ACHN (cell line): ENCODE measurements around the gene FAM118A.
"Not testable (repeated sequence)": the region's sequence is repeated elsewhere in the genome, so short reads cannot be mapped to it uniquely, and the experiment has no call there.

ENCODE experiments used
- DNase-seq: peaks from one replicate; pipeline ENCODE4 v3.0.0-alpha.2; 2015
- in situ Hi-C: cut with HindIII; loops from 2 replicates; pipeline ENCODE4 v1.10.0; 2017; ENCODE audit warnings: low sequenced_read_pairs, low pct_ligation_motif_present, low pct_unique_long_range_greater_than_20kb

Gene FAM118A

DNA sequence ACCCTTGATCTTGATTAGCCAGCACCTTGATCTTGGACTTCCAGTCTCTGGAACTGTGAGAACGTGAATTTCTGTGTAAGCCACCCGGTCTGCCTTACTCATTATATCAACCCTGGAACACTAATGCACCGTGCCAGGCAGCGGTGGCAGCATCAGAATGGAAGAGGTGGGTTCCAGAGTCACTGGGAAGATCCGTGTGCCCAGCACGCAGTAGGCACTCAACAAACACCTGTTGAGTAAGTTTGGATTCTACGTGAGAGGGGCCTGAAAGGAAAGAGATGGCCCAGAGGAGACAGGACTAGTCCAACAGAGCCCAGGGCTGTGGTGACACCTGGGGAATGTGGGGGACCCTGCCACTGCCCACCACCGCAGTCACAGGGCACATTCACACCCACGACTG, 31.6 kb upstream of the FAM118A start:
- no peak for DNase-seq
- in situ Hi-C loops = no loop called here

- in situ Hi-C loops = no loop called here
- DNase-seq = no peak
These were observed 29.1 kb upstream of the FAM118A start for GRCh38 chr22:45280587-45280980.

DNA sequence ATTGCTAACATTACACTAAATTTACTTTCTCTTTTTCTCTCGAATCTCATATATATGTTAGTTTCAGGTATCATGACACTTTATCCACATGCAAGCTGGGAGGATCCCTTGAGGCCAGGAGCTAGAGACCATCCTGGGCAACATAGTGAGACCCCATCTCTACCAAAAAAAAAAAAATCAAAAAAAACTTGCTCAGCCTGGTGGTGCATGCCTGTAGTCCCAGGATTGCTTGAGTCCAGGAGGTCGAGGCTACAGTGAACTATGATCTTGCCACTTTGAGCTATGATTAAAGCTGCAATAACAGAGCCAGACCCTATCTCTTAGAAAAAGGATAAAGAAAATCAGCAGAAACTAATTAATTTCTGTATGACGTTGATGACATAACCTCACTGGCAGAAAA, 28.7 kb upstream of the FAM118A start:
- in situ Hi-C loops = no loop called here
- DNase-seq = no peak

DNA sequence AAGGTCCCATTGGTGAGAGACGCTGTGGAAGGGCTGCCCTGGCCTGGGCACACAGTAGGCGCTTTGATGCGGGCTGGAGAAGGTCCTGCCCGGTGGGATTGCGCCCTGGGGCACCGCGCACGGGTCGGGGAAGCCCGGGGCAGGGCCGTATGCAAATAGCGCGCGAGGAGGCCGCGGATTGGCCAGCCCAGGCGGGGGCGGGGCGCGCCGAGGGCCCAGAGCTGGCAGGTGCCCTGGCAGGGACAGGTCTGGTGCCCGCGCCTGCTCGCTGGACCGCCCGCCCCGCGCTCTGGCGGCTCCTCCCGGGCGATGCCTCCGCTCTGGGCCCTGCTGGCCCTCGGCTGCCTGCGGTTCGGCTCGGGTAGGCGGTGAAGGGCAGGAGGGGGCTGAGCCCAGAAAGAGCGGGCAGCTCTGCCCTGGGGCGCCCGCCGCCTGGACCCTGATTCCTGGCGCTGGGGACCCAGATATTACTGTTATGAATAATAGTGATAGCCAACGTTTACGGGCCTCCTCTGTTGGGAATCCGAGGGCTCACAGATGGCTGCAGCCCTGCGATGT, 24.9 kb upstream of the FAM118A start, which contains the start of gene UPK3A:
Gene UPK3A, plus strand, starts transcription at position 245 of the 558 bp plus-strand sequence. Its CDS starts 65 bp downstream, at position 310.
- in situ Hi-C loops = no loop called here
- peak; percentile 70 for DNase-seq

DNA sequence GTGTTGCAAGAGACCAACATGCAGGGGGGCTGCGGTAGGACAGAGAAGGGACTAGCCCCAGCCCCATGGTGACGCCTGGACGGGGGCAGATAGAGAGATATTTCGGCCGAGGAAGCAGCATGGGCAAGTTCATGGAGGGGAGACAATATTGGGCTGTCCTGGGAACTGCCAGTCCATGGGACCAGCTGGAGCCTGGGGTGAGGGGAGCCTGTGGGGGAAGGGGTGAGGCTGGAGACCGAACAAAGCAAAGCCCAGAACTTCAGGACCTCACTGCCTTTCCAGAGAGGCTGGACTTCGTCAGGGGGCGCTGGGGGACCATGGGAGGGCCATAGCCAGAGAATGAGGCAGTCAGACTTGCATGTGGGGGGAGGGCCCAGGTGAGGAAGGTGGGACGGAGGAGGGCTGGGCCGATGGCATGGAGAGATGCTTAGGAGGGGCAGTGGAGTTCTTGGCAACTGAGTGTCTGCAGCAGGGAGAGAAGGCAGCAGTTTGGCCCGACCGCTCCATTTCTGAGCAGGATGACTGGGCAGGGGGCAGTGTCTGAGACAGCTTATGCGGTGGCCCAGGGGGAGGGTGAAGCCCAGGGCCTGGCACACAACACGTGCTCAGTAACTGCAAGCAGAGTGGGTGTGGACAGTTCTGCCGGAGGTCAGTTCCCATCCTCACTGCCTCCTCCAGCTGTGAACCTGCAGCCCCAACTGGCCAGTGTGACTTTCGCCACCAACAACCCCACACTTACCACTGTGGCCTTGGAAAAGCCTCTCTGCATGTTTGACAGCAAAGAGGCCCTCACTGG, 24.3 kb upstream of the FAM118A start:
- in situ Hi-C loops = no loop called here
- no peak for DNase-seq

DNA sequence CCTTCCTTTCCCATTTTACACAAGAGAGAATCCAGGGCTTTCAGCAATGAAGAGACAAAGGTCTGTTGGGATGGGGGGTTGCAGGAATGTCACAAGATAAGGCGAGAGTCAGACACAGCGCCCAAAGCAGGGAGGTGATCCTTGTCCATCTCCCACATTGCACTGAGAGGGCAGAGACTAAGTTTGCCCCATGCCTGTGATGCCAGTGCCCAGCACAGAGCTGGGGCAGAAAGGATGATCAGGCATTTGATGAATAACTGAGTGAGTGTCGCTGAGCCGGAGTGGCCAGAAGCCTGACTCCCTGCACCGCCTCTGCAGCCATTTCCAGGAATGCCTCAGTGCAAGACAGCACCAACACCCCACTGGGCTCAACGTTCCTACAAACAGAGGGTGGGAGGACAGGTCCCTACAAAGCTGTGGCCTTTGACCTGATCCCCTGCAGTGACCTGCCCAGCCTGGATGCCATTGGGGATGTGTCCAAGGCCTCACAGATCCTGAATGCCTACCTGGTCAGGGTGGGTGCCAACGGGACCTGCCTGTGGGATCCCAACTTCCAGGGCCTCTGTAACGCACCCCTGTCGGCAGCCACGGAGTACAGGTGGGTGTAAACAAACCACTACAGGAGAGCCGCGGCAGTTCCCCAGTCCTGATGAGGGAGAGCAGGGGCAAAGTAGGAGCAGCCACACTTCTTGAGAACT, 22.7 kb upstream of the FAM118A start:
- DNase-seq = no peak
- in situ Hi-C loops = no loop called here

DNA sequence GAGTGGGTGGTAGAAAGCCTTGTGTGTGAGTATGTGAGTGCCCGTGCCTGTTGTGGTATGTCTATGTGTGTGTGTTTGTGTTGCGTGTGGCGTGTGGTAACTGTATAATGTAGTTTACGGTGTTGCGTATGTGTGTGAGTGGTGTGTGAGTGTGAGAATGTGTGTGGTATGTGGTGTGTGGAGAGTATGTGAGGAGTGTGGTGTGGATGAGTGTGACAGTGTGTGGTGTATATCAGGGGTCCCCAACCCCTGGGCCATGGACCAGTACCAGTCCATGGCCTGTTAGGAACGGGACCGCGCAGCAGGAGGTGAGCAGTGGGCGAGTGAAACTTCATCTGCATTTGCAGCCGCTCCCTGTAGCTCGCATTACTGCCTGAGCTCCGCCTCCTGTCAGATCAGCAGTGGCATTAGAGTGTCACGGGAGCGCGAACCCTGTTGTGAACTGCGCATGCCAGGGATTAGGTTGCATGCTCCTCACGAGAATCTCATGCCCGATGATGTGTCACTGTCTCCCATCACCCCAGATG, 19.3 kb upstream of the FAM118A start:
- in situ Hi-C loops = no loop called here
- DNase-seq = peak; percentile 77

- DNase-seq = no peak
- in situ Hi-C loops = no loop called here
These were observed 18.4 kb upstream of the FAM118A start for GRCh38 chr22:45291061-45291930.

- DNase-seq = no peak
- in situ Hi-C loops = no loop called here
These were observed 17.8 kb upstream of the FAM118A start for GRCh38 chr22:45291931-45292290.

DNA sequence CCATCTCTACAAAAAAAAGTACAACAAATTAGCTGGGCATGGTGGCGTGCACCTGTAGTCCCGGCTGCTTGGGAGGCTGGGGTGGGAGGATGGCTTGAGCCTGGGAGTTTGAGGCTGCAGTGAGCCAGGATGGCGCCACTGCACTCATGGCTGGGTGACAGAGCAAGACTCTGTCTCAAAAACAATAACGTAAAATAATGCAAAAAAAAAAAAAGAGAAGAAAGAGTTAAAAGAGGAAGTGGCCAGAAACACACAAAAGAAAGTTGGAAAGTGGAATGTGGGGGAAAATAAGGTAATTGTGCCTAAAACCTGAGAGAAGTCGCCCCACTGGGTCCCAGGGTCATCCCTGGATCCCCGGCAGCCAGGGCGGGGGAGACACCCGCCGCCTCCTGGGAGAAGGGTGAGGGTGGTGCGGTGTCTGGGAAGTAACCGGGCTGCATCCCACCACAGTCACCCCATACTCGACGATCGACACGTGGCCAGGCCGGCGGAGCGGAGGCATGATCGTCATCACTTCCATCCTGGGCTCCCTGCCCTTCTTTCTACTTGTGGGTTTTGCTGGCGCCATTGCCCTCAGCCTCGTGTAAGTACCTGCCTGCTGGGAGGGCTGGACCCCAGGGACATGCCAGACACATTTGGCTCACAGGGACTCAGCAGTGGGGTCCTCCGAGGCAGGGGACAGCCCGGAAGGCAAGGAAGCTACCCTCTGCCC, 16.8 kb upstream of the FAM118A start:
- in situ Hi-C loops = no loop called here
- DNase-seq = no peak

- no peak for DNase-seq
- in situ Hi-C loops = no loop called here
These were observed 15.7 kb upstream of the FAM118A start for GRCh38 chr22:45294030-45294429.

DNA sequence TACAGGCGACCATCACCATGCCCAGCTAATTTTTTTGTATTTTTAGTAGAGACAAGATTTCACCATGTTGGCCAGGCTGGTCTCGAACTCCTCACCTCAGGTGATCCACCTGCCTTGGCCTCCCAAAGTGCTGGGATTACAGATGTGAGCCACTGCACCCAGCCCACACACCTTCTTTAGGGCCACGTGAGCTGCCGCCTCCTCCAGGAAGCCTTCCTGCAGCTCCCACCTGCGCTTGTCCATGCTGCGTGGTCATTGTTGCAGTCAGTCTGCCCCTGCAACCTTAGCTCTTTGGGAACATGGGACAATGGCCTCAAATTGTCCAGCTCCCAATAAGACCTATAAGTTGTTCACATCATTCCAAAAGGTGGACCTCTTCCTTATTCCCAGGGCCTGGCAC, 14.7 kb upstream of the FAM118A start:
- DNase-seq, in situ Hi-C loops: not testable (repeated sequence)

DNA sequence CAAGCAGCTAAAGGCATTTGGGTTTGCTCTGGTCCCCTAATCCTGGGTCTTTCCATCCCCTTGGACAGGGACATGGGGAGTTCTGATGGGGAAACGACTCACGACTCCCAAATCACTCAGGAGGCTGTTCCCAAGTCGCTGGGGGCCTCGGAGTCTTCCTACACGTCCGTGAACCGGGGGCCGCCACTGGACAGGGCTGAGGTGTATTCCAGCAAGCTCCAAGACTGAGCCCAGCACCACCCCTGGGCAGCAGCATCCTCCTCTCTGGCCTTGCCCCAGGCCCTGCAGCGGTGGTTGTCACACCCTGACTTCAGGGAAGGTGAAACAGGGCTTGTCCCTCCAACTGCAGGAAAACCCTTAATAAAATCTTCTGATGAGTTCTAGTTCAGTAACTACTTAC, 14.2 kb upstream of the FAM118A start:
- in situ Hi-C loops = no loop called here
- no peak for DNase-seq

DNA sequence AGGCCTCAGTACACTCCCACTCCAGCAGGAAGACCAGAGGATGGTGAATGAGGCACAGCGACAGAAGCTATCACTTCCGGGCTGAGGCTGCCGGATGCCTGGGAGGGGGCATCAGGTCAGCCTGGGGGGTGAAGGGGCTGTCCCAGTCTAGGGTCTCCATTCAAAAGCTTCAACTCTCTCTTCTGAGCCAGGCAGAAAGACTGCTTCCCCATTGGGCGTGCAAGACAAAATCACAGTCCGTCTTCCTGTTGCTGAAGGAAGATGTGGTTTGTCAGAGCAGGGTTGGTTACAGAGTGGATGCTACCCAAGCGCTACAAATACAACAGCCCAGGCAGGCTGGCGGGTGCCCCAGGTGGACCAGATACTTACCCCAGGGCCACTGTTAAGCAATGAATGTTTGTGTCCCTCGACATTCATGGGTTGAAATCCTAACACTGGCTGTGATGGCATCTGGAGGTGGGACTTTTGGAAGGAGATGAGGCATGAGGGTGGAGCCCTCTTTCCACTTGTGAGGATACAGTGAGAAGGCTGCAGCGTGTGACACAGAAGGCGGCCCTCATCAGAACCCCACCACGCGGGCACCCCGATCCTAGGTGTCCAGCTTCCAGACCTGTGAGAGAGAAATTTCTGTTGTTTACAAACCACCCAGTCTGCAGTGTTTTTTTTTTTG, 13.0 kb upstream of the FAM118A start:
- in situ Hi-C loops = no loop called here
- no peak for DNase-seq

- in situ Hi-C loops = no loop called here
- no peak for DNase-seq
These were observed 10.7 kb upstream of the FAM118A start for GRCh38 chr22:45298934-45299505.

DNA sequence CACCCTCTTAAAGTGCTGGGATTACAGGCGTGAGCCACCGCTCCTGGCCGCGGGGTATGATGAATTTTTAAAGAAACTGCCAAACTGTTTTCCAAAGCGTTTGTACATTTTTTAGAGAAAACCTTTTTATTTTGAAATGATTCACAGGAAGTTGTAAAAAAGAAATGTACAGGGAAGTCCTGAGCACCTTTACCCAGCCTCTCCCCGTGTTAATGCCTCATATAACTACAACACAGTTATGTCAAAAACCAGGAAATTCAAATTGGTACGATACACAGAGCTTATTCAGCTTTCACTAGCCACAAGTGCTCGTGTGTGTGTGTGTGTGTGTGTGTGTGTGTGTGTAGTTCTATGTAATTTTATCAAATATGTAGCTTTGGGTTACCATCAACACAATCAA, 7.0 kb upstream of the FAM118A start:
- no peak for DNase-seq
- in situ Hi-C loops = no loop called here

DNA sequence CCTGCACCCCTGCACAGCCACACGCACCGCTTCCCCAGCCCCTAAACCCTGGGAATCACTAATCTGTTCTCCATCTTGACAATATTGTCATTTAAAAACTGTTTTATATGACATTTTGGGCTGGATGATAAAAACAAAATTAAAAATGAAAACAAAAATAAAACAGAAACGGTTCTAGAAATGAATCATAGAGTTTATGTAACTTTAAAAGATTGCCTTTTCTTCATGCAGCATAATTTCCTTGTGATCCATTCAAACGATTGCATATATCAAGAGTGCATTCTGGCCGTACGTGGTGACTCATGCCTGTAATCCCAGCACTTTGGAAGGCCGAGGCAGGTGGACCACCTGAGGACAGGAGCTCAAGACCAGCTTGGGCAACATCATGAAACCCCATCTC, 6.6 kb upstream of the FAM118A start:
- in situ Hi-C loops = no loop called here
- DNase-seq = no peak
